GM12875 (cell line): ENCODE measurements around the gene KCNJ4.

Source experiments
- H3K4me3 ChIP-seq: one replicate; pipeline ENCODE4 v1.5.1; 2011; ENCODE audit warnings: low read depth, low read length, control low read depth
- CTCF ChIP-seq: IDR thresholded peaks from 2 replicates; pipeline ENCODE4 v1.5.1; 2011; ENCODE audit warnings: low read depth, mild to moderate bottlenecking, control low read depth, inconsistent platforms, low read length, moderate library complexity, borderline replicate concordance; ENCODE audit not compliant: insufficient read depth

Gene KCNJ4

GRCh38 chr22:38491707-38492348 is 36.8 kb upstream of the KCNJ4 start:
- TF ChIP-seq CTCF, result no peak
- H3K4me3 ChIP-seq, result no peak overlapping the region

- TF ChIP-seq CTCF, result no peak
- H3K4me3 ChIP-seq, result no peak overlapping the region
These were observed 35.9 kb upstream of the KCNJ4 start for GRCh38 chr22:38490915-38491314.

GRCh38 chr22:38490475-38490874 is 35.5 kb upstream of the KCNJ4 start:
- no peak overlapping the region for H3K4me3 ChIP-seq
- TF ChIP-seq CTCF, result no peak

GRCh38 chr22:38489561-38490145 is 34.7 kb upstream of the KCNJ4 start:
- TF ChIP-seq CTCF, result no peak
- no peak overlapping the region for H3K4me3 ChIP-seq

GRCh38 chr22:38489142-38489541 is 34.1 kb upstream of the KCNJ4 start:
- TF ChIP-seq CTCF, result no peak
- H3K4me3 ChIP-seq, result no peak overlapping the region

- no peak for TF ChIP-seq CTCF
- H3K4me3 ChIP-seq, result no peak overlapping the region
These were observed 32.9 kb upstream of the KCNJ4 start for GRCh38 chr22:38487946-38488345.

- no peak for TF ChIP-seq CTCF
- no peak overlapping the region for H3K4me3 ChIP-seq
These were observed 30.8 kb upstream of the KCNJ4 start for GRCh38 chr22:38485783-38486182.
